Fibroblast of the aortic adventitia (primary cell): Measurements from ENCODE around the gene HBE1. TPM values are rescaled to one million over a fixed set of nuclear protein-coding genes. Genes with fewer than 3 reads are reported as not detected.

ENCODE experiments used
- DNase-seq: peaks from one replicate; pipeline ENCODE4 v3.0.0-alpha.2; 2010; ENCODE audit warnings: low read depth
- H3K4me3 ChIP-seq: 2 replicates; pipeline ENCODE4 v1.5.1; 2011; ENCODE audit warnings: low read depth, mild to moderate bottlenecking, control low read depth, low read length, moderate library complexity
- CTCF ChIP-seq: IDR thresholded peaks from 2 replicates; pipeline ENCODE4 v1.5.1; 2011; ENCODE audit warnings: mild to moderate bottlenecking, low read length, control low read depth, inconsistent platforms; ENCODE audit not compliant: insufficient read depth
- total RNA-seq: library from RNA; depleted of rRNA; stranded (reverse); fragments of >200 nt; gene quantifications from 2 replicates; pipeline ENCODE4 v1.2.3, GENCODE V29; 2012; ENCODE audit warnings: low replicate concordance

HBE1 gene
- total RNA-seq, 1 donor: not detected

- DNase-seq: no peak
- no peak for TF ChIP-seq CTCF
Observed at GRCh38 chr11:5223146-5223545, 46.6 kb downstream of the HBE1 start.

More at GRCh38 chr11:5223146-5223545, 46.6 kb downstream of the HBE1 start:
- no peak overlapping the region for H3K4me3 ChIP-seq

Other genes with a start within 250 kb of the HBE1 start
- gene OR52J3, start 223.4 kb downstream of the HBE1 start, total RNA-seq: not detected in 2 replicates
- gene OR52E2, start 210.3 kb downstream of the HBE1 start, total RNA-seq: not detected in 2 replicates
- gene OR52E1, start 200.4 kb downstream of the HBE1 start, total RNA-seq: not detected in 2 replicates
- not detected in 2 replicates for gene OR52A5, start 131.6 kb downstream of the HBE1 start, total RNA-seq
- not detected in 2 replicates for gene OR52A1, start 115.2 kb downstream of the HBE1 start, total RNA-seq
- not detected in 2 replicates for gene OR51V1, start 69.3 kb downstream of the HBE1 start, total RNA-seq
- gene HBB, start 42.9 kb downstream of the HBE1 start, total RNA-seq: not detected in 2 replicates
- 4.8 TPM in 1 of 2 replicates, not detected in the other for gene HBD, start 35.5 kb downstream of the HBE1 start, total RNA-seq
- gene HBG1, start 20.1 kb downstream of the HBE1 start, total RNA-seq: not detected in 2 replicates
- gene HBG2, start 15.2 kb downstream of the HBE1 start, total RNA-seq: not detected in 2 replicates
- gene OR51B4, start 32.0 kb upstream of the HBE1 start, total RNA-seq: 0.18 TPM in 1 of 2 replicates, not detected in the other
- gene OR51B2, start 54.4 kb upstream of the HBE1 start, total RNA-seq: not detected in 2 replicates
- gene OR51B5, start 73.6 kb upstream of the HBE1 start, total RNA-seq: not detected in 2 replicates
- gene OR51B6, start 81.6 kb upstream of the HBE1 start, total RNA-seq: not detected in 2 replicates
- gene OR51M1, start 113.9 kb upstream of the HBE1 start, total RNA-seq: under 0.01 TPM in 1 of 2 replicates, not detected in the other
- not detected in 2 replicates for gene OR51Q1, start 152.2 kb upstream of the HBE1 start, total RNA-seq
- gene OR51I1, start 171.6 kb upstream of the HBE1 start, total RNA-seq: 0.09 TPM in 1 of 2 replicates, not detected in the other
- not detected in 2 replicates for gene OR51I2, start 179.4 kb upstream of the HBE1 start, total RNA-seq
- not detected in 2 replicates for gene OR52D1, start 218.7 kb upstream of the HBE1 start, total RNA-seq
- gene UBQLN3, start 240.0 kb upstream of the HBE1 start, total RNA-seq: 0.09 TPM in 1 of 2 replicates, not detected in the other
- gene UBQLNL, start 246.8 kb upstream of the HBE1 start, total RNA-seq: 0.36 and 0.41 TPM in 2 replicates